Glutamatergic neuron (in vitro differentiated cells): ENCODE data around the gene TEKT2. TPM values are rescaled to one million over a fixed set of nuclear protein-coding genes. Genes with fewer than 3 reads are reported as not detected.

Source experiments
- DNase-seq: peaks from one replicate; pipeline ENCODE4 v3.0.0; 2022
- H3K27ac Mint-ChIP-seq: one replicate; pipeline ENCODE4 v1.8.0; 2020; ENCODE audit warnings: mild to moderate bottlenecking, mixed read lengths, inconsistent platforms; ENCODE audit not compliant: unreplicated experiment
- H3K27me3 Mint-ChIP-seq: one replicate; pipeline ENCODE4 v1.8.0; 2020; ENCODE audit warnings: mild to moderate bottlenecking, moderate library complexity, mixed read lengths, inconsistent platforms; ENCODE audit not compliant: unreplicated experiment
- H3K36me3 Mint-ChIP-seq: one replicate; pipeline ENCODE4 v1.8.0; 2020; ENCODE audit warnings: mild to moderate bottlenecking, mixed read lengths, inconsistent platforms; ENCODE audit not compliant: unreplicated experiment
- H3K4me1 Mint-ChIP-seq: one replicate; pipeline ENCODE4 v1.8.0; 2020; ENCODE audit warnings: mild to moderate bottlenecking, low read depth, mixed read lengths, inconsistent platforms; ENCODE audit not compliant: unreplicated experiment
- H3K4me3 Mint-ChIP-seq: one replicate; pipeline ENCODE4 v1.8.0; 2020; ENCODE audit warnings: mild to moderate bottlenecking, mixed read lengths, inconsistent platforms; ENCODE audit not compliant: unreplicated experiment
- H3K9me3 Mint-ChIP-seq: one replicate; pipeline ENCODE4 v1.8.0; 2020; ENCODE audit warnings: mild to moderate bottlenecking, moderate library complexity, mixed read lengths, inconsistent platforms; ENCODE audit not compliant: unreplicated experiment
- total RNA-seq: library from RNA; stranded (reverse); fragmentation: NEBNext Ultra II Directional; extraction: Animal tissue kit (Norgen Biotek cat#: 25700); gene quantifications from one replicate; pipeline ENCODE4 v1.2.1, GENCODE V29; 2021; ENCODE audit not compliant: unreplicated experiment
- TF ChIP-seq, protein P1 (sequence below): fragments of 200-600 bp; sonication (generic); IDR thresholded peaks from one replicate; pipeline ENCODE4 v1.5.0; 2021; ENCODE audit not compliant: partially characterized antibody, unreplicated experiment

The TEKT2 gene
- total RNA-seq, 1 donor from 2014 or later: 1.6 TPM

DNA sequence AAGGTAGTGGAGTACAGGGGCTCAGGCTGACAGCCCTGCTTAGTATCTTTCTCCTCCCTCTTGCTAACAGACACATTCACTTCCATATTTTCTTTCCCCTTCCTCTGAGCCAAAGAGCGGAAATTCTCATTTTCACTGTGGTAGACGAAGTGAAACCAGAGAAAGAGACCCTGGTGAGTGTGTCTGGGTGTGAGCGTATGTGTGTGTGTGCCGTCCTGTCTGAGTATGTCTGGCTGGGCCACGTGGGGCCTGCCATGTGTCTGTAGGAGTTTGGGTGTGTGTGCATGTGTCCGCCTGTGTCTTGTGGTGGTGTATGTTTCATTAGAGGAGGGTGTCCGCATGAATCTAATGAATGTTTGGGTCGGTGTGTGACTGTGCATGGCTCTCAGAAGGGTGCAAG is 39.5 kb downstream of the TEKT2 start:
- TF ChIP-seq, protein P1, sequence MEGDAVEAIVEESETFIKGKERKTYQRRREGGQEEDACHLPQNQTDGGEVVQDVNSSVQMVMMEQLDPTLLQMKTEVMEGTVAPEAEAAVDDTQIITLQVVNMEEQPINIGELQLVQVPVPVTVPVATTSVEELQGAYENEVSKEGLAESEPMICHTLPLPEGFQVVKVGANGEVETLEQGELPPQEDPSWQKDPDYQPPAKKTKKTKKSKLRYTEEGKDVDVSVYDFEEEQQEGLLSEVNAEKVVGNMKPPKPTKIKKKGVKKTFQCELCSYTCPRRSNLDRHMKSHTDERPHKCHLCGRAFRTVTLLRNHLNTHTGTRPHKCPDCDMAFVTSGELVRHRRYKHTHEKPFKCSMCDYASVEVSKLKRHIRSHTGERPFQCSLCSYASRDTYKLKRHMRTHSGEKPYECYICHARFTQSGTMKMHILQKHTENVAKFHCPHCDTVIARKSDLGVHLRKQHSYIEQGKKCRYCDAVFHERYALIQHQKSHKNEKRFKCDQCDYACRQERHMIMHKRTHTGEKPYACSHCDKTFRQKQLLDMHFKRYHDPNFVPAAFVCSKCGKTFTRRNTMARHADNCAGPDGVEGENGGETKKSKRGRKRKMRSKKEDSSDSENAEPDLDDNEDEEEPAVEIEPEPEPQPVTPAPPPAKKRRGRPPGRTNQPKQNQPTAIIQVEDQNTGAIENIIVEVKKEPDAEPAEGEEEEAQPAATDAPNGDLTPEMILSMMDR: no peak
- Mint-ChIP-seq H3K27me3 (peaks cover 26% of the 10 kb centered on the region), H3K4me3 (no peak overlapping the region), H3K9me3 (no peaks in the 10 kb centered on the region), H3K36me3 (no peaks in the 10 kb centered on the region), H3K27ac (peak overlapping the region; percentile 9), H3K4me1 (peaks cover 13% of the 10 kb centered on the region)
- no peak for DNase-seq

DNA sequence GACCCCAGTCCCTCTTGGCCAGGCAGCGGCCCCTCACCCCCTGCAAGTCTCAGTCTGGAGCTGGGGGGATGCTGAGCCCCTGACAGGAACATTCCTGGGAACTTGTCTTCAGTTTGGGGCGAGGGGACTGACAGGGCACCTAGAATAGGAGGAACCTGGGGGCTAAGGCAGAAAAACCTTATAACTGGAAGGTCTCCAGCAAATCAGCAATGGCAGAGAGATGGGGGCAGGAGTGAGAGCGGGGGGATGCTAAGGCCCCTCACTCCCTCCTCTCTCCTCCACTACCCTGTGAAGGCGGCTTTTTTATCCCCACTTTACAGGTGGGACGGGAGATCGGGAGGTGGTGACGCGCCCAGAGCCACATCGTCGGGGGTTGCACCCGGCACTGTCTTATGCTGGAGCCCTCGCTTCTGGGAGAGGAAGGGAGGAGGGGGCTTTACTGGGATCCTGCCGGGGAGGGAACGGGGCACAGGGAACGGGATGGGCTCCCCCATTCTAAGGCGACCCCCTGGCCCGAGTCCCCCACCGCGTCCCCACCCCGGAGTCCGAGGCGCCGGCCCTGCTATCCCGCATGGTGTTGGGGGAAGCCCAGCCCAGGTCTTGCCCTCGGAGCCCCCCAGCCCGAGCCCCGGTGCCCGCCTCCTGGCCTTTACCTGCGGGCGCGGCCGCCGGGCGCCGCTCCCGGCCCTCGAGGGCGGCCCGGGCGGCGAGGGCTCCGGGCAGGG is 40.7 kb downstream of the TEKT2 start:
- Mint-ChIP-seq H3K27ac (no peak overlapping the region), H3K27me3 (peaks cover 26% of the 10 kb centered on the region), H3K4me1 (peaks cover 13% of the 10 kb centered on the region), H3K9me3 (no peaks in the 10 kb centered on the region), H3K36me3 (no peaks in the 10 kb centered on the region), H3K4me3 (peak overlapping the region; percentile 59)
- TF ChIP-seq, protein P1: no peak
- DNase-seq: no peak

DNA sequence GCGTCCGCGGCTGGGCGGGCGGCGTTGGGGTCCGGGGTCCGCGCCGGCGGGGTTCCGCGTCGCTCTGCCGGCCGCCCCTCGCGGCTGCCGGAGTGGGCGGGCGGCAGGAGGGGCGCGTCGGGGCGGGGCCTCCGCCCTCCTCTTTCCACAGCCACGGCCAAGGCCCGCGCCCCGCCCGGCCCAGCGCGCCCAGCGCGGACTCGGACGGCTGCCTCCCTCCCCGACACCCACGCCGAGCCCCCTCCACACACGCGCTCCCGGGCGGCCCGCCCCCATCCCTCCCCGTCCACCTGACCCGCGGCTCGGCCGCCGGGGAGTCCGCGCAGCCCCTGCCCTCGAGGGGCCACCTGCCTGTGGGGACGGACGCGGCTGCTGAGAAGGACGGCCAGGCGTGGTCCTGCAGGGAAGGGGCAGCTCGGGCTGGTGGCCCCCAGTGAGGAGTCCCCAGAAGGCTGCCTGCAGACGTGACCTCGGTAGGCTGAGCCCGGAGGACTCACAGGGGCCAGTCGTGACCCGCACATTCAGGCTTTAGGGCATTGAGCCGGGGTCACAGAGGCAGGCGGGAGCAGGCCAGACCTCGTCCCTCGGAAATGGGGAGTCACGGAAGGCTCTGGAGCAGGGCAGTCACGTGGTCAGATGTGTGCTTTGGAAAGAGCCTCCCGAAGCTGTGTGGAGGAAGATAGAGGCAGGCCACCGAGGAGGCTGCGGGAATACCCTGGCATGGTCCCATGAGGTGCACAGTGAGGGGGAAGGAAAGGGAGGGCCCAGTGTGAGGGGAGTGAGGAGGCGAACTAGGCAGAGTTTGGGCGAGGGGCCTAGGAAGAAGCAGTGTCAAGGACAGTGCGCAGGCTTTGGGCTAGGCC is 41.5 kb downstream of the TEKT2 start, which contains the start of gene COL8A2:
Gene COL8A2, minus strand, starts transcription at position 94 of the 863 bp plus-strand sequence. CDS start 24,980 bp downstream, outside the sequence.
- peak within 1 kb of the TSS; percentile 59 for H3K4me3 Mint-ChIP-seq
- H3K4me1 Mint-ChIP-seq: peaks cover 13% of the 10 kb centered on the region
- peak within 1 kb of the TSS; percentile 44 for H3K27ac Mint-ChIP-seq
- peaks cover 26% of the 10 kb centered on the region for H3K27me3 Mint-ChIP-seq
- H3K9me3 Mint-ChIP-seq: no peaks in the 10 kb centered on the region
- no peak for DNase-seq
- no peaks in the 10 kb centered on the region for H3K36me3 Mint-ChIP-seq
- TF ChIP-seq, protein P1: no peak

DNA sequence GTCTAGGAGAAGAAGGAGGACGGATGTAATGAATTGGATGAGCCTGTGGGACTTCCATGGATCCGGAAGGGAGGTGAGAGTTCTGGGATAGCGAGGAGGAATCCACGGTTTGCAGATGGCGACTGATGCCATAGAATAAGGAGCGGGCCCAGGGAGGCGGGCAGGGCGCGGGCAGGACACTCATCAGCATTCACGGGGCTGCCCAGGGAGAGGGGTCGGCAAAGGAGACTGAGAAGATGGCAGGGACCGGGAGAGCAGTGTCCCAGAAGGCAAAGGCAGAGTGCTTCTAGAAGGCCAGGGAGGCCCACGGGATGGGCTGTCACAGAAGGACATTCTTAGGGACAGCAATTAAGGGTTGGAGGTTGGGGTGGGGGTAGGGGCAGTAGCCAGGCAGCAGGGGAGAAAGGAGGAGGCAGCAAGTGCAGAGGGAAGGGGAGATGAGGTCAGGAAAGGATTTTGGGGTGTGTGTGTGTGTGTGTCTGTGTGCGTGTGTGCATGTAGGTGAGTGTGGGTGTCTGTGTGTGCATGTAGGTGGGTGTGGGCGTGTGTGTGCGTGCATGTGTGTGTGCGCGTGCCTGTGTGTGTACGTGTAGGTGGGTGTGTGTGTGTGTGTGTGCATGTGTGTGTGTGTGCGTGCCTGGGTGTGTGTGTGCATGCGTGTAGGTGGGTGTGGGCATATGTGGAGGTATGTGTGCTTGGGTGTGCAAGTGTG is 42.3 kb downstream of the TEKT2 start:
- Mint-ChIP-seq H3K27ac (peak overlapping the region; percentile 44), H3K9me3 (no peaks in the 10 kb centered on the region), H3K27me3 (peaks cover 26% of the 10 kb centered on the region), H3K4me1 (peaks cover 13% of the 10 kb centered on the region), H3K36me3 (no peaks in the 10 kb centered on the region), H3K4me3 (no peak overlapping the region)
- TF ChIP-seq, protein P1: no peak
- no peak for DNase-seq
